SK-N-SH treated with all-trans-retinoic acid at 6 μM for 48 hours (cell line): ENCODE results near the gene HMSD.
"Not testable (repeated sequence)": the region's sequence is repeated elsewhere in the genome, so short reads cannot be mapped to it uniquely, and the experiment has no call there.

Experiments
- ATAC-seq: fragments of 200-7000 bp; cut with Tn5 transposase; 3 replicates; pipeline ENCODE4 v1.9.1; 2020; ENCODE audit warnings: mild to moderate bottlenecking, moderate library complexity
- ARNTL ChIP-seq: fragments of 450-650 bp; formaldehyde crosslinking; IDR thresholded peaks from 2 replicates; pipeline ENCODE4 v1.5.0; 2020; ENCODE audit warnings: low read depth, mild to moderate bottlenecking, moderate library complexity, borderline replicate concordance
- BACH2 ChIP-seq: fragments of 250-450 bp; sonication (Bioruptor Pico); IDR thresholded peaks from 2 replicates; pipeline ENCODE4 v1.9.0; 2021; ENCODE audit warnings: mild to moderate bottlenecking, borderline replicate concordance
- CREB5 ChIP-seq: fragments of 250-450 bp; sonication (Bioruptor Pico); IDR thresholded peaks from 2 replicates; pipeline ENCODE4 v1.5.1; 2020; ENCODE audit warnings: low read depth, mild to moderate bottlenecking, moderate library complexity
- CSRNP3 ChIP-seq: fragments of 250-450 bp; sonication (Bioruptor Pico); IDR thresholded peaks from 2 replicates; pipeline ENCODE4 v1.5.1; 2021; ENCODE audit warnings: mild to moderate bottlenecking, moderate library complexity
- ESRRG ChIP-seq: fragments of 250-450 bp; sonication (Bioruptor Pico); IDR thresholded peaks from 2 replicates; pipeline ENCODE4 v1.6.1; 2021; ENCODE audit warnings: mild to moderate bottlenecking
- OSR1 ChIP-seq: fragments of 250-450 bp; sonication (Bioruptor Pico); IDR thresholded peaks from 2 replicates; pipeline ENCODE4 v1.8.0; 2022; ENCODE audit warnings: moderate library complexity, mild to moderate bottlenecking, inconsistent platforms
- PATZ1 ChIP-seq: fragments of 250-450 bp; sonication (Bioruptor Pico); IDR thresholded peaks from 2 replicates; pipeline ENCODE4 v1.8.0; 2020; ENCODE audit warnings: mild to moderate bottlenecking, moderate library complexity, borderline replicate concordance
- PPARA ChIP-seq: fragments of 250-450 bp; sonication (Bioruptor Pico); IDR thresholded peaks from 2 replicates; pipeline ENCODE4 v1.5.0; 2020; ENCODE audit warnings: mild to moderate bottlenecking, borderline replicate concordance
- SNAI2 ChIP-seq: fragments of 250-450 bp; sonication (Bioruptor Pico); IDR thresholded peaks from 2 replicates; pipeline ENCODE4 v1.5.0; 2020; ENCODE audit warnings: mild to moderate bottlenecking, moderate library complexity
- TCF4 ChIP-seq: fragments of 250-450 bp; sonication (Bioruptor Pico); IDR thresholded peaks from 2 replicates; pipeline ENCODE4 v1.8.0; 2021; ENCODE audit warnings: mild to moderate bottlenecking, moderate library complexity, borderline replicate concordance
- TOX ChIP-seq: fragments of 250-450 bp; sonication (Bioruptor Pico); IDR thresholded peaks from 2 replicates; pipeline ENCODE4 v1.8.0; 2021; ENCODE audit warnings: mild to moderate bottlenecking, moderate library complexity, borderline replicate concordance
- ZC3H10 ChIP-seq: fragments of 250-450 bp; sonication (Bioruptor Pico); IDR thresholded peaks from 2 replicates; pipeline ENCODE4 v1.5.1; 2021; ENCODE audit warnings: mild to moderate bottlenecking, moderate library complexity
- ZFP3 ChIP-seq: fragments of 250-450 bp; sonication (Bioruptor Pico); IDR thresholded peaks from 2 replicates; pipeline ENCODE4 v1.5.0; 2020; ENCODE audit warnings: mild to moderate bottlenecking, moderate library complexity
- ZFP30 ChIP-seq: fragments of 450-650 bp; formaldehyde crosslinking; IDR thresholded peaks from 2 replicates; pipeline ENCODE4 v1.5.0; 2022; ENCODE audit warnings: mild to moderate bottlenecking, moderate library complexity
- ZNF565 ChIP-seq: fragments of 450-650 bp; formaldehyde crosslinking; conservative IDR thresholded peaks from 2 replicates; pipeline ENCODE4 v1.5.0; 2020; ENCODE audit warnings: low read depth, mild to moderate bottlenecking, moderate library complexity
- ZNF70 ChIP-seq: fragments of 450-650 bp; formaldehyde crosslinking; IDR thresholded peaks from 2 replicates; pipeline ENCODE4 v1.5.0; 2020; ENCODE audit warnings: mild to moderate bottlenecking, moderate library complexity
- ZNF8 ChIP-seq: fragments of 450-650 bp; formaldehyde crosslinking; IDR thresholded peaks from 2 replicates; pipeline ENCODE4 v1.5.0; 2020; ENCODE audit warnings: mild to moderate bottlenecking, moderate library complexity
- TF ChIP-seq, protein P1 (sequence below): fragments of 250-450 bp; sonication (Bioruptor Pico); IDR thresholded peaks from 2 replicates; pipeline ENCODE4 v1.8.0; 2021; ENCODE audit warnings: low read depth, mild to moderate bottlenecking, moderate library complexity, borderline replicate concordance
- TF ChIP-seq, protein P2 (sequence below): fragments of 250-450 bp; sonication (Bioruptor Pico); IDR thresholded peaks from 2 replicates; pipeline ENCODE4 v1.5.0; 2020; ENCODE audit warnings: mild to moderate bottlenecking, moderate library complexity

HMSD gene

GRCh38 chr18:63940008-63940407, 9.1 kb upstream of the HMSD start:
- TF ChIP-seq, protein P1, sequence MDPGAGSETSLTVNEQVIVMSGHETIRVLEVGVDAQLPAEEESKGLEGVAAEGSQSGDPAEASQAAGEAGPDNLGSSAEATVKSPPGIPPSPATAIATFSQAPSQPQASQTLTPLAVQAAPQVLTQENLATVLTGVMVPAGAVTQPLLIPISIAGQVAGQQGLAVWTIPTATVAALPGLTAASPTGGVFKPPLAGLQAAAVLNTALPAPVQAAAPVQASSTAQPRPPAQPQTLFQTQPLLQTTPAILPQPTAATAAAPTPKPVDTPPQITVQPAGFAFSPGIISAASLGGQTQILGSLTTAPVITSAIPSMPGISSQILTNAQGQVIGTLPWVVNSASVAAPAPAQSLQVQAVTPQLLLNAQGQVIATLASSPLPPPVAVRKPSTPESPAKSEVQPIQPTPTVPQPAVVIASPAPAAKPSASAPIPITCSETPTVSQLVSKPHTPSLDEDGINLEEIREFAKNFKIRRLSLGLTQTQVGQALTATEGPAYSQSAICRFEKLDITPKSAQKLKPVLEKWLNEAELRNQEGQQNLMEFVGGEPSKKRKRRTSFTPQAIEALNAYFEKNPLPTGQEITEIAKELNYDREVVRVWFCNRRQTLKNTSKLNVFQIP: no peak
- TF ChIP-seq SNAI2 (CRISPR knock-in tag) (no peak), PATZ1 (CRISPR knock-in tag) (no peak), CREB5 (CRISPR knock-in tag) (no peak), ZFP3 (no peak), ARNTL (CRISPR knock-in tag) (no peak), ZC3H10 (CRISPR knock-in tag) (no peak), OSR1 (CRISPR knock-in tag) (no peak), ZNF70 (CRISPR knock-in tag) (no peak), TCF4 (no peak), ZFP30 (CRISPR knock-in tag) (no peak), CSRNP3 (CRISPR knock-in tag) (no peak), ZNF565 (CRISPR knock-in tag) (no peak), ESRRG (CRISPR knock-in tag) (no peak), TOX (no peak), PPARA (CRISPR knock-in tag) (no peak), ZNF8 (CRISPR knock-in tag) (no peak), BACH2 (CRISPR knock-in tag) (no peak)
- TF ChIP-seq, protein P2, sequence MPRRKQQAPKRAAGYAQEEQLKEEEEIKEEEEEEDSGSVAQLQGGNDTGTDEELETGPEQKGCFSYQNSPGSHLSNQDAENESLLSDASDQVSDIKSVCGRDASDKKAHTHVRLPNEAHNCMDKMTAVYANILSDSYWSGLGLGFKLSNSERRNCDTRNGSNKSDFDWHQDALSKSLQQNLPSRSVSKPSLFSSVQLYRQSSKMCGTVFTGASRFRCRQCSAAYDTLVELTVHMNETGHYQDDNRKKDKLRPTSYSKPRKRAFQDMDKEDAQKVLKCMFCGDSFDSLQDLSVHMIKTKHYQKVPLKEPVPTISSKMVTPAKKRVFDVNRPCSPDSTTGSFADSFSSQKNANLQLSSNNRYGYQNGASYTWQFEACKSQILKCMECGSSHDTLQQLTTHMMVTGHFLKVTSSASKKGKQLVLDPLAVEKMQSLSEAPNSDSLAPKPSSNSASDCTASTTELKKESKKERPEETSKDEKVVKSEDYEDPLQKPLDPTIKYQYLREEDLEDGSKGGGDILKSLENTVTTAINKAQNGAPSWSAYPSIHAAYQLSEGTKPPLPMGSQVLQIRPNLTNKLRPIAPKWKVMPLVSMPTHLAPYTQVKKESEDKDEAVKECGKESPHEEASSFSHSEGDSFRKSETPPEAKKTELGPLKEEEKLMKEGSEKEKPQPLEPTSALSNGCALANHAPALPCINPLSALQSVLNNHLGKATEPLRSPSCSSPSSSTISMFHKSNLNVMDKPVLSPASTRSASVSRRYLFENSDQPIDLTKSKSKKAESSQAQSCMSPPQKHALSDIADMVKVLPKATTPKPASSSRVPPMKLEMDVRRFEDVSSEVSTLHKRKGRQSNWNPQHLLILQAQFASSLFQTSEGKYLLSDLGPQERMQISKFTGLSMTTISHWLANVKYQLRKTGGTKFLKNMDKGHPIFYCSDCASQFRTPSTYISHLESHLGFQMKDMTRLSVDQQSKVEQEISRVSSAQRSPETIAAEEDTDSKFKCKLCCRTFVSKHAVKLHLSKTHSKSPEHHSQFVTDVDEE (CRISPR knock-in tag): no peak
- no peak for ATAC-seq

DNA sequence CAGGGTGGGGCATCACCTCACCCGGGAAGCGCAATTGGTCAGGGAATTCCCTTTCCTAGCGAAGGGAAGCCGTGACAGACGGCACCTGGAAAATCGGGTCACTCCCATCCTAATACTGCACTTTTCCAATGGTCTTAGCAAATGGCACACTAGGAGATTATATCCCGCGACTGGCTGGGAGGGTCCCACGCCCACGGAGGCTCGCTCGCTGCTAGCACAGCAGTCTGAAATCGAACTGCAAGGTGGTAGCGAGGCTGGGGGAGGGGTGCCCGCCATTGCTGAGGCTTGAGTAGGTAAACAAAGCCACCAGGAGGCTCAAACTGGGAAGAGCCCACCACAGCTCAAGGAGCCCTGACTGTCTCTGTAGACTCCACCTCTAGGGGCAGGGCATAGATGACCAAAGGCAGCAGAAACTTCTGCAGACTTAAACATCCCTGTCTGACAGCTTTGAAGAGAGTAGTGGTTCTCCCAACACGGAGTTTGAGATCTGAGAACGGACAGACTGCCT, 8.5 kb upstream of the HMSD start:
- ATAC-seq: not testable (repeated sequence)

DNA sequence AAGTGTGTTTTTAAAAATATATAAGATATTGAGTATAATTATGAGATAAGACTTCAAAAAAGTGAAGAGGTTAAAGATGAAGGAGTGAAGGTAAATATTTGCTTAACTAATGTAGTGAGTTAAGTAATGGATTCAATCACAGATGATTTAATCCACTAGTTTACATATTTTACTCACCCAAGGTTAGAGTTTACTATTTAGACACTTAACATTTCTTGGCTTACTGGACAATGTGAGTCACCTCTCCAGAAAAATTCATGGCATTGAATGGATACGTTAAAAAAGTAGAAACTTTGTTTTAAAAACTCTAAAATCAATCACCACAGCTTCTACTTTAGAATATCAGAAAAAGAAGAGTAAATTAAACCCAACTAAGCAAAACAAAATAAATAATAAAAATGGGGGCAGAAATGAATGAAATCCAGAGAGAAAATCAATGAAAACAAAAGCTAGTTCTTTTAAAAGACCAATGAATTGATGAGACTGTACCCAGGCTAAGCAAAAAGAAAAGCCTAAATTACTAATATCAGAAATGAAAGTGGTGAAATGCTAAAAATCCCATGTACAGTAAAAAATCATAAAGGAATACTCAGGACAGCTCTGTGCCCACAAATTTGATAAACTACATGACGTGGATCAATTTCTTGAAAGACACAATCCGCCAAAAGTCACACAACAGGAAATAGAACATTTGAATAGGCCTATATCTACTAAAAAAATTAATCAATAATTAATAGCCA, 1.9 kb upstream of the HMSD start:
- ATAC-seq: no peak
- no peak for TF ChIP-seq ESRRG (CRISPR knock-in tag)
- TF ChIP-seq BACH2 (CRISPR knock-in tag): no peak
- TF ChIP-seq ZNF565 (CRISPR knock-in tag): no peak
- TF ChIP-seq ZNF8 (CRISPR knock-in tag): no peak
- TF ChIP-seq, protein P2 (CRISPR knock-in tag): no peak
- no peak for TF ChIP-seq TOX
- TF ChIP-seq, protein P1: no peak
- no peak for TF ChIP-seq CSRNP3 (CRISPR knock-in tag)
